ENCODE results near the gene FZR1. TPM values are rescaled to one million over a fixed set of nuclear protein-coding genes. Genes with fewer than 3 reads are reported as not detected.

Gene FZR1
- total RNA-seq, 2 donors from 2014 or later: 19.5 to 22.6 TPM

DNA sequence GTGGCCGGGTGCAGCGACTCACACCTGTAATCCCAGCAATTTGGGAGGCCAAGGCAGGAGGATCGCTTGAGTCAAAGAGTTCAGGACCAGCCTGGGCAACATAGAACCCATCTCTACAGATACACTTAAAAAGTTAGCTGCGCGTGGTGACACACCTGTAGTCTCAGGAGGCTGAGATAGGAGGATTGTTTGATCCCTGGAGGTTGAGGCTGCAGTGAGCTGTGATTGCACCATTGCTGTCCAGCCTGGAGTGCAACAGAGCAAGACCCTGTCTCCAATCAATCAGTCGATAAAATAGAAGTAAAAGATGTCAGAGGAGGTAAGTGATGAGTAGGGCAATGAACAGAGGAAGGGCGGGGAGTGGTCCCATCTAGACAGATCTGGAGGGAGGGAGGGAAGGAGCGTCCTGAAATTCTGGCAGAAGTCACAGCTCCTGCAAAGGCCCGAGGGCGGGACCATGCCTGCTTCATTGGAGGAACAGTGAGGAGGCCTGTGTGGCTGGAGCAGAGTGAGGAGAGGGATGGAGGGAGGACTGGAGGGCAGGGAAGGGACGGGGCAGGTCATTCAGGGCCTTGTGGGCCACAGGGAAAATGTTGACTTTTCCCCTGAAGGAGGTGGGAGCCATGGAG, 35.5 kb upstream of the FZR1 start:
- no peak for DNase-seq
- intact Hi-C loops (cut with DNase I): loop anchor here in 1 of 2 donors (10.0 kb wide), 1 partner anchor 246 kb away; the partner anchor contains the start of gene CELF5
- ATAC-seq: peak in 1 of 2 donors; percentile 3

GRCh38 chr19:3471954-3472655, 34.0 kb upstream of the FZR1 start:
- DNase-seq: no peak
- intact Hi-C loops (cut with DNase I): loop anchor here (2.0 to 10.0 kb wide), 2 partner anchors 145 to 247 kb away; partner anchors contain the start of gene CELF5 (in 1 of the 2)
- ATAC-seq: peak; percentile 54 to 60

GRCh38 chr19:3474010-3474409, 32.1 kb upstream of the FZR1 start:
- ATAC-seq: no peak
- intact Hi-C loops (cut with DNase I): loop anchor here in 1 of 2 donors (10.0 kb wide), 1 partner anchor 249 kb away; the partner anchor contains the start of gene CELF5
- DNase-seq: no peak

- ATAC-seq: no peak
- no peak for DNase-seq
- intact Hi-C loops (cut with DNase I): loop anchor here in 1 of 2 donors (5.0 to 10.0 kb wide), 2 partner anchors 152 to 250 kb away; partner anchors contain the start of gene CELF5
Measured at GRCh38 chr19:3474614-3475013, 31.5 kb upstream of the FZR1 start.

DNA sequence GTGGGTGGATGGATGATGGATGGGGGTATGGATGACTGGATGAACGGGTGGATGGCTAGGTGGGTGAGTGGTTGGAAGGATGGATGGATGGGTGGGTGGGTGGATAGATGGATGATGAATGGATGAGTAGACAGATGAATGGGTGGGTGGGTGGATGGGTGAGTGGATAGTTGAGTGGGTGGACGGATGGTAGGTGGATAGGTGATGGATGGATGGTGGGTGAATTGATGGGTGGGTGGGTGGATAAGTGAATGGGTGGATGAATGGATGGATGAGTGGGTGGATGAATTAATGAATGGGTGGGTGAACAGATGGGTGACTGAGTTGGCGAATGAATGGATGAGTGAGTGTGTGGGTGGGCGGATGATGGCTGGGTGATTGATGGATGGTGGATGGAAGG, 30.7 kb upstream of the FZR1 start:
- ATAC-seq: no peak
- intact Hi-C loops (cut with DNase I): loop anchor here in 1 of 2 donors (5.0 to 10.0 kb wide), 2 partner anchors 153 to 251 kb away; partner anchors contain the start of gene CELF5

GRCh38 chr19:3476830-3477229, 29.3 kb upstream of the FZR1 start:
- DNase-seq (no peak), ATAC-seq (no peak)
- intact Hi-C loops (cut with DNase I): loop anchor here in 1 of 2 donors (5.0 to 10.0 kb wide), 2 partner anchors 155 to 252 kb away; partner anchors contain the start of gene CELF5

More for the DNA sequence above, 30.7 kb upstream of the FZR1 start:
- DNase-seq: no peak

GRCh38 chr19:3477506-3477905, 28.6 kb upstream of the FZR1 start:
- intact Hi-C loops (cut with DNase I): loop anchor here in 1 of 2 donors (5.0 to 10.0 kb wide), 2 partner anchors 155 to 253 kb away; partner anchors contain the start of gene CELF5
- DNase-seq (no peak), ATAC-seq (no peak)

GRCh38 chr19:3477951-3478350, 28.2 kb upstream of the FZR1 start:
- DNase-seq: no peak
- ATAC-seq: no peak
- intact Hi-C loops (cut with DNase I): loop anchor here (2.0 to 10.0 kb wide), 3 partner anchors 155 to 253 kb away; partner anchors contain the start of gene CELF5 (in 1 of the 2)

DNA sequence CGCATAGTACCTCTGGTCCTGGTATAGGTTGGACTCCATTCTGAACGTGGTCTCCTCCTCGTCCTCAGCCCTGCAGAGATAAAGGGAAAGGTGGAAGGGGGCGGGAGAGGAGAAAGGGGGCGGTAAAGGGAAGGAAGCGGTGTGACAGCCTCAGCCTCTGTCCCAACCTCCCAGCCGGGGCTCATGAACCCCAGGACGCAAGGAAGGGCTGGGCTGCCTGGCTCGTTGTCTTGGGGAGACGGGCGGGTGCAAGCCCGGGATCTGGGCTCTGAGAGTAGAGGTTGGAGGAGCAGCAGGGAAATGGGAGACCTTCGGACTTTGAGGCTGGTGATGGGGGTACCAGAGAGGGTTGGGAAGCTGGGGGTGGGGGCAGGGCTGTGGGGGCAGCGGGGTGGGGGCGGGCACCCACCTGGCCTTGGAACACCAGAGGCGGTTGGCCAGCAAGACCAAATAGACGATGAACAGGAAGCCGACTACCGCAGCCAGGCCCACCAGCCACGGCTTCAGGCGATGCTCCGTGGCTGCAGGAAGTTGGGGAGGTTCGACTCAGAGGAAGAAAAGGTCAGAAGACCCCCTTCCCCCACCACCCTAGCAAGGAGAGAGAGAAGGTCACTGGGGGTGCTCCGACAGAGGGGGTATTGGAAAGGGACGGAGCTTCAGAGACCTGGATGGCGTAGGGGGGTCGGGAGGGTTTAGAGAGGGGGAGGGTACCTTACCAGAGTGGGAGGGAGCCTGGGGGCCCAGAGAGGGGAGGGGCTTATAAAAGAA, 27.5 kb upstream of the FZR1 start:
- DNase-seq (no peak), ATAC-seq (no peak)
- intact Hi-C loops (cut with DNase I): loop anchor here (2.0 to 10.0 kb wide), 3 partner anchors 156 to 254 kb away; partner anchors contain the start of gene CELF5 (in 1 of the 2)

DNA sequence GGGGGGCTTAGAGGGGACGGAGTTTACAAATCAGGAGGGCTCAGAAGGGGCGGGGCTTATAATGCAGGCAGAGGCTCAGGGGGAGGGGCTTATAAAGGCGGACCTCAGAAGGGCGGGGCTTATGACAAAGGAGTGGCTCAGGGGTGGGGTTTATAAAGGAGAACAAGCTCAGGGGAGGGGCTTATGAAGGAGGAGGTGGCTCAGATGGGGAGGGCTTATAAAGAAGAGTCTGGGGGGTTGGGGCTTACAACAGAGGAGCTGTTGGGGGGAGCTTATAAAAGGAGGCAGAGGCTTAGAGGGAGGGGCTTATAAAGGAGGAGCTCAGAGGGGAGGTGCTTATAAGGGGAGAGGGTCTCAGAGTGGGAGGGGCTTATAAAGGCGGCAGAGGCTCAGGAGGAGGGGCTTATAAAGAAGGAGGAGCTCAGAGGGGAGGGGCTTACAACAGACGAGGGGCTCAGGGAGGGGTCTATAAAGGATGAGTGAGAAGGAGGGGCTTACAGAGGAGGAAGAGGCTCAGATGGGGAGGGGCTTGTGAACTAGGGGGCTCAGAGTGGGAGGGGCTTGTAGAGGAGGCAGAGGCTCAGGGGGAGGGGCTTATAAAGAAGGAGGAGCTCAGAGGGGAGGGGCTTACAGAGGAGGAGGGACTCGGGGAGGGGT, 26.8 kb upstream of the FZR1 start:
- ATAC-seq: peak in 1 of 2 donors; percentile 18
- intact Hi-C loops (cut with DNase I): loop anchor here (2.0 to 10.0 kb wide), 3 partner anchors 157 to 255 kb away; partner anchors contain the start of gene CELF5 (in 1 of the 2)

DNA sequence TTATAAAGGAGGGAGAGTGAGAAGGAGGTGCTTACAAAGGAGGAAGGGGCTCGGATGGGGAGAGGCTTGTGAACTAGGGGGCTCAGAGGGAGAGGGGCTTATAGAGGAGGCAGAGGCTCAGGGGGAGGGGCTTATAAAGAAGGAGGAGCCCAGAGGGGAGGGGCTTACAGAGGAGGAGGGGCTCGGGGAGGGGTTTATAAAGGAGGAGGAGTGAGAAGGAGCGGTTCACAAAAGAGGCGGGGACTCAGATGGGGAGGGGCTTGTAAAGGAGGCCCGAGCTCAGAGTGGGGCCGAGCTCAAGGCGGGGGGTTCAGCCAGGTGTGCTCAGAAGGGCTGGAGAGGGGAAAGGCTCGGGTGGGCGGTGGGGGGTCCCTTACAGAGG, 26.3 kb upstream of the FZR1 start:
- intact Hi-C loops (cut with DNase I): loop anchor here (2.0 to 10.0 kb wide), 3 partner anchors 157 to 255 kb away; partner anchors contain the start of gene CELF5 (in 1 of the 2)
- ATAC-seq: peak in 1 of 2 donors; percentile 8
- DNase-seq: no peak

More for the DNA sequence above, 26.8 kb upstream of the FZR1 start:
- no peak for DNase-seq

DNA sequence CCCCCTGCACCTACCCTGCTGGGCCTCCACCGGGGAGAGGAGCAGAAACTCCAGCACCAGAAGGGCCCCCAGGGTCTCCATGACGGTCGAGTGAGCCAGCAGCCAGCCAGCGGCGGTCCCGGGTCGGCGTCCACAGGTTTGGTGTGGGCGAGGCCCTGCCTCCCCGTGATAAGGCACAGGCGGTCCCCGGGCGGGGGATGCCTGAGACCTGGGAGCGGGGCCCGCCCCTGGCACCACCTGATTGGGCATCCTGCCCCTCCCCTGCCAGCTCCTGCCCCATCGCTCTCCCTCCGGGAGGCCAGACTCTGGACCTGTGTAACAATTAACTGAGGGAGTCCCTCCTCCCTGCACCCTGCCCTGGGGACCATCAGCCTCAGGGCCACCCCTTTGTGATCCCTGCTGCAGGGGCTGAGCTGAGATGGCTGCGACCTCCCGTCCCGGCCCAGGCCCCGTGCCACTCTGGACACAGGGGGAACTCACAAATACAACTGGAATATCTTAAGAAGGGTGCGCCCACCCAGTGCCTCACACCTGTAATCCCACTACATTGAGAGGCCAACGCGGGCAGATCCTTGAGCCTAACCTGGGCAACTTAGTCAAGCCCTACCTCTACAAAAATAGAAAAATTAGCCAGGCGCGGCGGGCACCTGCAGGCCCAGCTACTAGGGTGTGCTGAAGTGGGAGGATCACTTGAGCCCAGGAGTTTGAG, 25.6 kb upstream of the FZR1 start, which contains the start of gene SMIM24:
TSS of gene SMIM24 (minus strand) at position 143 of the 709 bp plus-strand sequence. CDS start at position 81, 62 bp downstream.
- ATAC-seq: no peak

GRCh38 chr19:3481241-3482090, 24.6 kb upstream of the FZR1 start:
- no peak for ATAC-seq
- DNase-seq: no peak
- intact Hi-C loops (cut with DNase I): no loop called here

More for the DNA sequence above, 25.6 kb upstream of the FZR1 start, which contains the start of gene SMIM24:
- DNase-seq: no peak
- intact Hi-C loops (cut with DNase I): no loop called here

DNA sequence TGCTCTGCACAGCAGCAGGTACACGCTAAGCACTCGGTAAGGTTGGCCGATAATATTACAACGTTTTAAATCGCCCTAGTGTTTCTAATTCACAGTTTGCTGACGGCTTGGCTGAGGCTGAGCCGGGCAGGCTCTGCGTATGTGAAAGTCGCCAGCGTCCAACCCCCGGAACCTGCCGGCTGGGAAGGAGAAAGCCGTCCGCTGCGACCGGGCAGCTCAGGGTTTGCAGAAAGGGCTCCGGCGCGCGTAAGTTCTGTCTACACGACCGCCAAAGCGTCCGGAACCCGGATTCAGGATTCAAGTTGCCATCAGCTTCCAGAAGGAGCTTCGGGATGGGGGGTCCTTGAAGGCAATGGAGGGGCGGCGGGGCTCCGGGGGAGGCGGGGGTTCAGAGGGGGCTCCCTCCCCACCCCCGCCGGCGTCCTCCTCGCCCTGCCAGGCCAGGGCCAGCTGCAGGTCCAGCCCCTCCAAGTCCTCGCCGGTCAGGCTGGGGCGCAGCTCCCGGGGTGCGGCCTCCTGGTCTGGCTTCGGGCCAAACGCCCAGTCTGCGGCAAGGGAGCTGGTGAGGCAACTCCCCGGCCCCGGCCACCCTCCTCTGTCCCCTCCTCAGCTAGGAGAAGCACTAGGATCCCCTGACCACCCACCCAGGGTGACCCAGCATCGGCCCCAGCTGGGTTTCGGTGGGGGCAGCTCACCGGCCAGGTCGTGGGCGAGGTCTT, 23.4 kb upstream of the FZR1 start:
- ATAC-seq (no peak), DNase-seq (no peak)
- intact Hi-C loops (cut with DNase I): no loop called here

GRCh38 chr19:3483226-3483628, 22.9 kb upstream of the FZR1 start, which contains the start of gene SMIM44:
Gene SMIM44 (minus strand): TSS chr19:3483441. CDS start chr19:3483403, 38 bp downstream.
- no peak for ATAC-seq
- intact Hi-C loops (cut with DNase I): no loop called here
- no peak for DNase-seq

Measured in left cardiac atrium (tissue), 4 donors.